GM18867 (cell line): ENCODE results near the gene PSMC6.
"Not testable (repeated sequence)": the region's sequence is repeated elsewhere in the genome, so short reads cannot be mapped to it uniquely, and the experiment has no call there.

Source experiments
- ATAC-seq: cut with Tn5 transposase; IDR thresholded peaks from one replicate; pipeline ENCODE4 v1.9.1; 2021; ENCODE audit warnings: mild to moderate bottlenecking, moderate library complexity; ENCODE audit not compliant: unreplicated experiment

The PSMC6 gene

GRCh38 chr14:52716155-52716554 is 9.2 kb downstream of the PSMC6 start:
- no peak for ATAC-seq

DNA sequence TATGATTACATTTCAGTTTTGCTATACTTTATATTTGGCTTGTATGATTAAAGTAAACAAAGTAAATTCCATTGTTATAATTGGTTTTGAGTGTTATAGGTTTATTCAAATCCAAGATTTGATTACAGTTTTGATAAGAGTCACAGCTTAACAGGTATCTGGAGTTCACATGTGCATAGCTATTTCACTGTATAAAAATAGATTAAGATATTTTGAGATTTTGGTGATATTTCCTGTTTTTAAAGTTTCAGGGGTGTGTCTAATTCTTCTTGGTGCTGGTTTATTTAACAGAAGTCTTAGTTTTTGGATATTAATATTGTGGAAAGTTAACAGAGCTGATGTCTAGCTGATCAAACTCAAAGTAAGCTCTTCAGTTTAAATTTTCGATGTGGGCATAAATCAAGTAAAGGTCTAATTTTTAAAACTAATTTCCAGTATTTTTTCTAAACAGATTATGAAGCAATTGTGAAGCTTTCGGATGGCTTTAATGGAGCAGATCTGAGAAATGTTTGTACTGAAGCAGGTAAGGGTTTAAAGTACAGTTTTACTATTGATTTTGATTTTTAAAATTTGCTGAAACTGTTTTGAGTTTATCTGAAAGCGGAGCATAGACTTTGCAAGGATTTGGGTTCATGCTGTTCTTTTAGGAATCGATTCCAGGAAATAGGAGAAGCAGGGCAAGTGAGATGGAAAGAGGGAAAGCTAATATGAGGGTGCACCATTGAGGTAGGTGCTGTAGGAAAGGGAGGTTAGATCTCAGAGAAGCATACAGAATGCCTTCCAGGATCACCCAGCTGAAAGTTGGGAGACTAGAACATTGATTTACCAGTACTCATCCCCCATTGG is 16.7 kb downstream of the PSMC6 start:
- ATAC-seq: no peak

- ATAC-seq: no peak
Measured at GRCh38 chr14:52724360-52724644, 17.3 kb downstream of the PSMC6 start.

DNA sequence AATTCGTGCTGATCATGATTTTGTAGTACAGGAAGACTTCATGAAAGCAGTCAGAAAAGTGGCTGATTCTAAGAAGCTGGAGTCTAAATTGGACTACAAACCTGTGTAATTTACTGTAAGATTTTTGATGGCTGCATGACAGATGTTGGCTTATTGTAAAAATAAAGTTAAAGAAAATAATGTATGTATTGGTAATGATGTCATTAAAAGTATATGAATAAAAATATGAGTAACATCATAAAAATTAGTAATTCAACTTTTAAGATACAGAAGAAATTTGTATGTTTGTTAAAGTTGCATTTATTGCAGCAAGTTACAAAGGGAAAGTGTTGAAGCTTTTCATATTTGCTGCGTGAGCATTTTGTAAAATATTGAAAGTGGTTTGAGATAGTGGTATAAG is 20.5 kb downstream of the PSMC6 start:
- not testable (repeated sequence) for ATAC-seq

DNA sequence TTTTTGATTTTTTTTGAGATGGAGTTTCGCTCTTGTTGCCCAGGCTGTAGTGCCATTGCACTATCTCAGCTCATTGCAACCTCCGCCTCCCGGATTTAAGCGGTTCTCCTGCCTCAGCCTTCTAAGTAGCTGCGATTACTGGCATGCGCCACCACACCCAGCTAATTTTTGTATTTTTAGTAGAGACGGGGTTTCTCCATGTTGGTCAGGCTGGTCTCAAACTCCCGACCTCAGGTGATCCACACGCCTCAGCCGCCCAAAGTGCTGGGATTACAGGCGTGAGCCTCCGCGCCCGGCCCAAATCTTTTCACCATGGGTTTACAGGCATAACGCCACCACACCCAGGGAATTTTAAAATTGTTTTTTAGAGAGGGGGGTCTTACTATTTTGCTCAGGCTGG is 22.0 kb downstream of the PSMC6 start:
- not testable (repeated sequence) for ATAC-seq

DNA sequence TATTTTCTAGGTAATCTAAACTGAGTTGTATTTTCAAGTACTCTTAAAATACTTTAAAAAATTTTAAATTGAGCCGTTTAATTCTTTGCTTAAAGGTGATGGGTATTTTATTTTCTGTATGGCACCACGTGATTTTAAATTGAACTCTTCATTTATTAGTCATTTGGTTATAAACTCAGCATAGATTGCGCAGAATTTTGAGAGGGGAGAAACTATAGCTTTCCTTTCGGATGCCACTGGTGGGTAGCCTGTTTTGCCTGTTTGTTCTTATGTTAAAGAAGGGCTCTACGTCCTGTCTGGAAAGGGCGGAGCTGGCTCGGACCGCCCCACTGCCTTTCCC is 22.6 kb downstream of the PSMC6 start:
- ATAC-seq: no peak

DNA sequence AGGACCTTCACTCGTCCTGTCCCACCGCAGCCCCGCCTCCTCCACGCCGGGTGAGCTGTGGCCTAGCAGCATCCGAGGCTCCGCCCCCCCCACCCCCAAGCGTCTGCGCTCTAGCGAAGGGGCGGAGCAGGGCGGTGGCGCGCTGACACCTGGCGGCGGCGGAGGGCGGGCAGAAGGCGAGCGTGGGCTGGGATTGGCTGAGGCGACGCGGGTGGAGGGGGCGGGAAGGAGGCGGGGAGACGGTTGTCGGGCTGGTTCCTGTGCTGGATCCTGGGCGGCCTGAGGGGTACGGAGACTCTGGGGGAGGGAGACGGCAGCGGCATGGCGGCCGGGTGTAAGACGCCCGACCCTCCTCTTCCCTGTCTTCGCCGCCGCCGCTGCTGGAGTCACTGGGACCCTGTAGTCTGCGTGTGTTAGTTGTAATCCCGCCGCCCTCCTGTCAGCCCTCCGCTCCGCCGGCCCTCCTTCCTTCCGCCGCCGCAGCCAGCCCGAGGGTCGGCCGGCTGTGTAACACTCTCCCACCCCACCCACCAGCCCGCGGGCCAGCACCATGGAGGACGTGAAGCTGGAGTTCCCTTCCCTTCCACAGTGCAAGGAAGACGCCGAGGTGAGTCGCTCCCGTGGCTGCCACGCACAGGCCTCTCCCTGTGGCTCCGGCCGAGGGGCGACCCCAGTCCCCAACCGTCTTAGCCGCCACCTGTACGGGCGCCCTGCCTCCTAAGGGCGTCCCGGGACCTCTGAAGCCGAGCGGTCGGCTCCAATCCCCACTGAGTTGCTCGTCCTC is 23.1 kb downstream of the PSMC6 start, which contains the start of gene STYX:
Gene STYX (plus strand): TSS at position 242 of the 784 bp plus-strand sequence. CDS start 309 bp downstream, at position 551.
- peak; percentile 93 for ATAC-seq

- ATAC-seq: no peak
Measured at GRCh38 chr14:52730709-52731111, 23.7 kb downstream of the PSMC6 start.

GRCh38 chr14:52733824-52734223 is 26.8 kb downstream of the PSMC6 start:
- no peak for ATAC-seq

- ATAC-seq: no peak
Measured at GRCh38 chr14:52735921-52736489, 29.0 kb downstream of the PSMC6 start.

GRCh38 chr14:52738409-52738808 is 31.4 kb downstream of the PSMC6 start:
- ATAC-seq: no peak

DNA sequence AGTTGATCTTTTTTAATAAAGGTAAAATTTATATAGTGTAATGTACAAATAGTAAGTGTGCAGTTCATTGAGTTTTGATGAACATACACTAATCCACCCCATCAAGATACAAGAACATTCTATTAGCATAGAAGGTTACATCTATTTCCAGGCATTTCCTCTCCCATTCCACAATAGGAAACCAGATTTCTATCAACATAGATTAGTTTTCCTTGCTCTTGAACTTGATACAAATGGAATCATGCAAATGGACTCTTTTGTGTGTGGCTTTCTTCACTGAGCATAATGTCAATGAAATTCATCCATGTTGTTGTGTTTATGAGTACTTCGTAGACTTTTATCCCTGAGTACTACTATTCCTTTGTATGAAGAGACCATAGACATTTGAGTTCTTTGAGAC is 33.8 kb downstream of the PSMC6 start:
- no peak for ATAC-seq

DNA sequence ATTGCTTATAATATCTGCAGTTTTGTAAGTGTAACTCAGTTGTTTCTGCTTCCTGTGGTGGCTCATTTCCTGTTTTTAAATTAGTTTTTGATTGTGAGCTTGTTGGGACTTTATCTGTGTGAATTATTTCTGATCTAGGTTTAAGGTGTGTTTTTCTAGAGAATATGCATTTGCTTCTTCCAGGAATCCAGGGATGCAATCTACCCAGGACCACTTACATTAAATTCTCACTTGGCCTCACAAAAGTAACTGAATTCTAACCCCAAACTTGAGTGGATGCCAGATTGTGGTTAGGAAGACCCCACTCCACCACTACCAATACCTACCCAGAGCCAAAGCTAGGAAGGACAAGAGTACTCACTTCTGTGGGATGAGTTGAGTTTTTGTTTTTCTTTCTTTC is 34.9 kb downstream of the PSMC6 start:
- peak; percentile 21 for ATAC-seq

DNA sequence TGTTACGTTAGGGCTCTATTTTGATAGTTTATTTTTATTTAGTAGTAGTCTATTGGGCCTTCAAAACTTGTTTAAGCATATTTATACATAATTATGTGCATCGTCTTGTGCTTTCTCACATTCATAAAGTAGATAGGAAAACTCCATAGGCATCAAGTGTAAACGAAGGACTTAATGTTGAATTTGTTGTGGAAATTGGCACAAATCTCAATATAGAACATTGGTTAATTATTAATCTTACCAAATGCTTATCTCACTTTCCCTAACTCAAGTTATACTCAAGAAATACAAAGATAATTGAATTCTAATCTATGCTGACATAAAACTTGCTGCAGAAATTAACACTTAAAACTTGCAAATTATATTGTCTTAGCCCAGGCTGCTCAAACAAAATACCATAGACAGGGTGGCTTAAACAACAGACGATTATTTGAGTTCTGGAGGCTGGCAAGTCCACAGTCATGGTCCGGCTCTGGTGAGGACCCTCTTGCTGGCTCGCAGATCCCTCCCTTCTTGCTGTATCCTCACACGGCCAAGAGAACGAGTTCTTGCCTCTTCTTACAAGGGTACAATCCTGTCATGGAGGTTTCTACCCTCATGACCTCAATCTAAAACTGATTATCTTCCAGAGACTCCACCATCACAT is 41.8 kb downstream of the PSMC6 start:
- ATAC-seq: no peak

- no peak for ATAC-seq
Measured at GRCh38 chr14:52755607-52756316, 48.8 kb downstream of the PSMC6 start.

- ATAC-seq: no peak
Measured at GRCh38 chr14:52759145-52759544, 52.1 kb downstream of the PSMC6 start.

DNA sequence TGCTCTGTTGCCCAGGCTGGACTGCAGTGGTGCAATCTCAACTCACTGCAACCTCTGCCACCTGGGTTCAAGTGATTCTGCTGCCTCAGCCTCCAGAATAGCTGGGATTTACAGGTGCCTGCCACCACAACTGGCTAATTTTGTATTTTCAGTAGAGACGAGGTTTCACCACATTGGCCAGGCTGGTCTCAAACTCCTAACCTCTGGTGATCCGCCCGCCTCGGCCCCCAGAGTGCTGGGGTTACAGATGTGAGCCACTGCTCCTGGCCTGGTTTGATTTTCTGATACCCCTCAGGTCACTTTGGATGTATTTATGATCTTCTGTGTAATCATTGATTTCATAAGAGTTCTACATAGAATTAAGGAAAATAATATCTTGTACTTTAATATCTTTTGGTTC is 55.9 kb downstream of the PSMC6 start:
- ATAC-seq: not testable (repeated sequence)

GRCh38 chr14:52767058-52767833 is 60.2 kb downstream of the PSMC6 start:
- ATAC-seq: no peak

DNA sequence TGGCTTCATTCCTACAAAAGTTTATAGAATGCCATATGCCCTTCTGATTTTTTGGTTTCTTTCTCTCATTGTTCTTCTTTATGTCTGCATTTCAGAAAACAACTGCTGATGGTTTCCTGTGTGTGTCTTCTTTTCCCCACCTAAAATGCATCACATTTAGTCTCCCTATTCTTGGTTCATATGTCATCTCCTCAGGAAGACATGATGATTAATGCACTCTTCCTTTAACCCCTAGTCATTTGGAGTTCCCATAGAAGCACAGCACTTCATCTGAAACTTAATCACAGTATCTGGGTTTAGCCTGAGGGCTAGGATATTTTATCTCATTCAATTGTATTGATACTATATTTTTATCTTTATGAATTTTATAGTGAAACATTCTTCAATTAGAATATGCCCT is 62.9 kb downstream of the PSMC6 start:
- ATAC-seq: no peak

DNA sequence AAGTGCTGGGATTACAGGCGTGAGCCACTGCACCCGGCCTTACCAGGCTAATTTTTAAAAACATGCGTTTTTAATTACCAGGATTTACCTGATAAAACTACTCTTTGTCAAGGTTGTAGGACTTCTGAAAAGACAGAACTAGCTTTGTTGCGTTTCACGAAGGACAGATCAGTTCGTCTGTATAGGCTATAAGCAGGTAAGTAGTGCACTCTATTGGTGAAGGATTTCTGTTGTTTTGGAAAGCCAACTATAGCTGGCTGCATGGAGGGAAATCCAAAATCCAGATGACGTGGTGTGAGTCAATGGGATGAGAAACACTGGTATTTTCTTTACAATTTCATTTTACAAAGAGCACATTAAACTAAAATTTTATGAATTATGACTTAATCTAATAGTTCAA is 69.8 kb downstream of the PSMC6 start:
- no peak for ATAC-seq
